ENCODE measurements around the gene CARD19.

DNA sequence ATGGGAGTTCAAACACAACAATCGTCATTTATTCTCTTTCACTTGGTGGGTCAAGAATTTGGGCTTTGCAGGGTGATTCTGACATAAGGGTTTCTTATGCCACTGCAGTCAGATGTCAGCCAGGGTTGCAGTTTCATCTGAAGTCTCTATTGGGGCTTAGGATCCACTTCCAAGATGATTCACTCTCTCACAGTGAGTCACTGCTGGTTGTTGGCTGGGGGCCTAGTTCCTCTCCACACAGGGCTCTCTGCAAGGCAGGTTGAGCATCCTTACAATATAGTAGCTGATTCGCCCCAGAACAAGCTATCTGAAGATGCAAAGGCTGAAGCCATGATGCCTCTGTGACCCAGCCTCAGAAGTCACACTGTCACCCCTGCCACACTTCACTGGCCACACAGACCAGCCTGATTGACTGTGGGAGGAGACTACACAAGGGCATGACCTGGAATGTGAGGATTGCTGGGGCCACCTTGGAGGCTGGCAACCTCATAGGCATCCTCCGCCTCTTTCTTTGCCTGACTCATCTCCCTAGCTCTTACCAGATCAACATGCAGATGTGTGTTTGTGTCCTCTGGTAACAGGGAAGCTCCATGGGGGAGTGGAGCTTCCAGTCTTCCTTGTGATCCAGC lies 4.5 kb upstream of the CARD19 start:
- TF ChIP-seq EZH2 (IDR thresholded peaks at IDR 0.05; ENCODE audit: insufficient read depth, poor library complexity, severe bottlenecking) (no peak), EZH2phosphoT487 (IDR thresholded peaks at IDR 0.05; ENCODE audit: insufficient read depth, low read depth) (no peak)
